Pulmonary artery endothelial cell (primary cell): Measurements from ENCODE around the gene CPVL. TPM values are rescaled to one million over a fixed set of nuclear protein-coding genes. Genes with fewer than 3 reads are reported as not detected.

Source experiments
- DNase-seq: peaks from one replicate; pipeline ENCODE4 v3.0.0-alpha.2; 2011; ENCODE audit warnings: low read depth, low spot score
- total RNA-seq: library from RNA; depleted of rRNA; stranded (reverse); fragments of >200 nt; gene quantifications from 2 replicates; pipeline ENCODE4 v1.2.3, GENCODE V29; 2014

The CPVL gene
- total RNA-seq, 1 donor from 2014 or later: not detected

GRCh38 chr7:29007127-29007526, 139.2 kb downstream of the CPVL start:
- DNase-seq: no peak

GRCh38 chr7:29005829-29006228, 140.5 kb downstream of the CPVL start:
- DNase-seq: no peak

- DNase-seq: no peak
Measured at GRCh38 chr7:29005406-29005805, 140.9 kb downstream of the CPVL start.

GRCh38 chr7:29003703-29004102, 142.6 kb downstream of the CPVL start:
- no peak for DNase-seq

GRCh38 chr7:29000717-29001076, 145.6 kb downstream of the CPVL start:
- no peak for DNase-seq

GRCh38 chr7:28999895-29000716, 146.2 kb downstream of the CPVL start:
- no peak for DNase-seq

- DNase-seq: no peak
Measured at GRCh38 chr7:28999427-28999826, 146.9 kb downstream of the CPVL start.

- DNase-seq: no peak
Measured at GRCh38 chr7:28998105-28998504, 148.2 kb downstream of the CPVL start.

- DNase-seq: no peak
Measured at GRCh38 chr7:28996836-28997235, 149.5 kb downstream of the CPVL start.

GRCh38 chr7:28993371-28993770, 153.0 kb downstream of the CPVL start:
- DNase-seq: no peak

- DNase-seq: no peak
Measured at GRCh38 chr7:28992798-28993197, 153.5 kb downstream of the CPVL start.

- no peak for DNase-seq
Measured at GRCh38 chr7:28990200-28990960, 156.0 kb downstream of the CPVL start.

GRCh38 chr7:28989211-28989980, 156.9 kb downstream of the CPVL start:
- no peak for DNase-seq

- DNase-seq: no peak
Measured at GRCh38 chr7:28988810-28989209, 157.5 kb downstream of the CPVL start.

- DNase-seq: no peak
Measured at GRCh38 chr7:28988091-28988490, 158.2 kb downstream of the CPVL start.

GRCh38 chr7:28986765-28987110, 159.6 kb downstream of the CPVL start:
- no peak for DNase-seq

GRCh38 chr7:28986028-28986764, 160.1 kb downstream of the CPVL start:
- DNase-seq: no peak

- DNase-seq: no peak
Measured at GRCh38 chr7:28984631-28985030, 161.7 kb downstream of the CPVL start.

GRCh38 chr7:28984217-28984616, 162.1 kb downstream of the CPVL start:
- no peak for DNase-seq

GRCh38 chr7:28983396-28984190, 162.7 kb downstream of the CPVL start:
- DNase-seq: no peak

GRCh38 chr7:28981161-28981465, 165.2 kb downstream of the CPVL start:
- DNase-seq: no peak
